Astrocyte of the cerebellum (primary cell): ENCODE data around the gene RBM18.

Source experiments
- DNase-seq: peaks from one replicate; pipeline ENCODE4 v3.0.0-alpha.2; 2011; ENCODE audit warnings: low read depth
- H3K4me3 ChIP-seq: 2 replicates; pipeline ENCODE4 v1.5.1; 2011; ENCODE audit warnings: mild to moderate bottlenecking, low read depth, low read length, moderate library complexity
- CTCF ChIP-seq: IDR thresholded peaks from 2 replicates; pipeline ENCODE4 v1.5.1; 2012; ENCODE audit warnings: low read length, low read depth, moderate library complexity, mild to moderate bottlenecking; ENCODE audit errors: missing control alignments
- in situ Hi-C: cut with HindIII; loops from 2 replicates; pipeline ENCODE4 v1.10.0; 2017; ENCODE audit warnings: low sequenced_read_pairs

Gene RBM18, protein sequence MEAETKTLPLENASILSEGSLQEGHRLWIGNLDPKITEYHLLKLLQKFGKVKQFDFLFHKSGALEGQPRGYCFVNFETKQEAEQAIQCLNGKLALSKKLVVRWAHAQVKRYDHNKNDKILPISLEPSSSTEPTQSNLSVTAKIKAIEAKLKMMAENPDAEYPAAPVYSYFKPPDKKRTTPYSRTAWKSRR

DNA sequence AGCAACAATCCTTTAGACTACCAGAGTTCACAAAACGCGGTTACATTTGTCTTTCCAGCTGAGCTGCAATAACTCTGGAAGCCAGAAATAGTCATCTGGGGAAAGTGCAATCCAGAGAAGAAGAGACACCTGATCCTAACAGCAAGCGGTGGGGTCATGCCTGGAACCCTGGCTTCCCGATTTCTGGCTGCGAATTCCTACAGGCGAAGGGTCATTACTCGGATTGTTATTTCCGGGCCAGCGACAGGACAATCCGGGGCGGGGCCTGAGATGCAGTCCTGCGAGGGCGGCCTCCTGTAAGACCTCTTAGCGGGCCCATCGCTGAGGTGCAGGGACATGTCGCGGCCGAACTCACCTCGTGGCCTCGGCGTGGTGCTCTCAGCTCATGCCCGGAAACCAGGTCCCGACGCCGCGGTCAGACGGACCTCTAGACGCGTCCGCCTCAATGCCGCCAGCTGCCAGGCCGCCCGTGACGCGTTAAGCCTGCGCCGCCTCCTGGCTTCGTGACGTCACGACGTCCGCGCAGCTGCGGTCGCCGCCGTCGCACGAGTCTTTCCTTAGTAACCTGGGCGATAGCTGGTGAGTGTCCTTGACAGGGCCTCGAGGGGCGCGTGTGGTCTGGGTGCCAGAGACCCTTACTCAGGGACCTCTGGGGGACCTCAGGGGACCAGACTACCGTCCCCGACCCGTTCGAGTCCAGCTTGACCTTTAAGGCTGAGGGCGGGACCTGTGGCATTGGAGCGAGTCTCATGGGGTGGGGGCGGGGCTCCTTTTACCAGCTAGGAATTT is at the start of gene RBM18, which contains the start of gene MRRF:
Gene RBM18, minus strand, starts transcription at position 481 of the 789 bp plus-strand sequence. CDS start 3,348 bp downstream, outside the sequence.
Gene MRRF, plus strand, starts transcription at position 523 of the 789 bp plus-strand sequence. CDS start 6,010 bp downstream, outside the sequence.
- in situ Hi-C loops, result no loop called here
- H3K4me3 ChIP-seq, result peak within 1 kb of the TSS; percentile 91
- no peak for TF ChIP-seq CTCF
- DNase-seq, result peak; percentile 71

- no peak for TF ChIP-seq CTCF
- no peak for DNase-seq
- H3K4me3 ChIP-seq, result no peak overlapping the region
- in situ Hi-C loops, result no loop called here
Measured at GRCh38 chr9:122314165-122314564, 49.5 kb upstream of the RBM18 start.

DNA sequence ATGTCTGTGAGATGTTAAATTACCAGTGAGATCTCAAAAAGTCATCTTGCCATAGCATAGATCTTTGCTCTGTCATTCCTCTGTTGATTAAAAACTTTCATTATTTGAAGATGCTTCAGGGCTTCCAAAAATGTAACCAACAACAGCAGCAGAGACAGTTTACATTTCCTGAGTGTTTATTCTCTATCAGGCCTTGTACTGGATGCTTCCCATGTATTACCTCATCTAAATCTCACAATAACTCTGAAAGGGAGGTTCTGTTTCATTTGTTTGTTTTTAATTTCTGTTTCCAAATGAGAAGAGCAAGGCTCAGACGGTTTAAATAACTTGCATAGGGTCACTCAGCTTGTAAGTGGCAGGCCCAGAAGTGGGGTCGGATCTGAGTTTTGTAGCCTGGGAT is 45.2 kb upstream of the RBM18 start:
- in situ Hi-C loops, result no loop called here
- no peak for DNase-seq
- TF ChIP-seq CTCF, result no peak
- no peak overlapping the region for H3K4me3 ChIP-seq

- no peak overlapping the region for H3K4me3 ChIP-seq
- DNase-seq, result no peak
- in situ Hi-C loops, result no loop called here
- TF ChIP-seq CTCF, result no peak
Measured at GRCh38 chr9:122307925-122308324, 43.3 kb upstream of the RBM18 start.

GRCh38 chr9:122307061-122307460 is 42.4 kb upstream of the RBM18 start:
- no peak for TF ChIP-seq CTCF
- in situ Hi-C loops, result no loop called here
- no peak for DNase-seq
- H3K4me3 ChIP-seq, result no peak overlapping the region

DNA sequence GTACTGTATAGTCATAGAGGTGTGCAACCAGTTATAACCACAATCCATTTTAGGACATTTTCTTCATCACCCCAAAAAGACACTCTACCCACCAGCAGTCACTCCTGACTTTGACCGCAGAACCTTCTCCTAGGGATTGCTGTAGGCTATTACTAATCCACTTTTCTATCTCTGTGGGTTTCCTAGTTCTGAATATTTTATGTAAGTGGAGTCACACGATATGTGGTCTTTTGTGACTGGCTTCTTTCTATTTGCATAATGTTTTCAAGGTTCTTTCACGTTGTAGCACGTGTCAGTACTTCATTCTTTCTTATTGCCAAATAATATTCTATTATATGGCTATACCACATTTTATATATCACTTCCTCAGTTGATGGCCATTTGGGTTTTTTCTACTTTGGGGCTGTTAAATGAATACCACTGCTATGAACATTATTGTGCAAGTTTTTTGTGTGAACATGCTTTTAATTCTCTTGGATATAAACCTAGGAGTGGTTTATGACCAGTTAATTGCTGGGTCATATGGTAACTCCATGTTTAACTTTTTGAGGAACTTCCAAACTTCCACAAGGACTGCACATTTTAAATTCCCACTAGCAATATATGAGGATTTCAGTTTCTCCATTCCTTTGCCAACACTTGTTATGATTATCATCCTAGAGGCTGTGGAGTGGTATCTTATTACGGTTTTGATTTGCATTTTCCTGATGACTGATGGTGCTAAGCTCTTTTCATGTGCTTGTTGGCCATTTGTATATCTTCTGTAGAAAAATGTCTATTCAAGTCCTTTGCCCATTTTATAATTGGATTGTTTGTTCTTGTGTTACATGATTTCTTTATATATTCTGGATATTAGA is 37.8 kb upstream of the RBM18 start:
- no peak for DNase-seq
- TF ChIP-seq CTCF, result no peak
- in situ Hi-C loops, result no loop called here
- H3K4me3 ChIP-seq, result no peak overlapping the region
